GM21360 (cell line): ENCODE data around the gene CYB5R3.
"Not testable (repeated sequence)": the region's sequence is repeated elsewhere in the genome, so short reads cannot be mapped to it uniquely, and the experiment has no call there.

Experiments used
- ATAC-seq: cut with Tn5 transposase; IDR thresholded peaks from one replicate; pipeline ENCODE4 v1.9.1; 2021; ENCODE audit warnings: mild to moderate bottlenecking, moderate library complexity; ENCODE audit not compliant: unreplicated experiment

The CYB5R3 gene

DNA sequence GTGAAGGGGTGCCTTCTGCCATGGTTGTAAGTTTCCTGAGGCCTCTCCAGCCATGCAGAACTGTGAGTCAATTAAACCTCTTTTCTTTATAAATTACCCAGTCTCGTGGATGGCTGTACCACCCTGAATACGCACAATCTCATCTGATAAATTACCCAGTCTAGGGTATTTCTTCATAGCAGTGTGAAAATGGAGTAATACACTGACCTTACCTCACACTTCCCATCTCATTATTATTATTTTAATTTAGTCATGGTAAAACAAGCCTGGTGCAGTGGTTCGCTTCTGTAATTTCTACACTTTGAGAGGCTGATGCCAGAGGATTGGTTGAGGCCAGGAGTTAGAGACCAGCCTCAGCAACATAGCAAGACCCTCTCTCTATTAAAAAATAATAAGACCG is 30.5 kb upstream of the CYB5R3 start:
- no peak for ATAC-seq

DNA sequence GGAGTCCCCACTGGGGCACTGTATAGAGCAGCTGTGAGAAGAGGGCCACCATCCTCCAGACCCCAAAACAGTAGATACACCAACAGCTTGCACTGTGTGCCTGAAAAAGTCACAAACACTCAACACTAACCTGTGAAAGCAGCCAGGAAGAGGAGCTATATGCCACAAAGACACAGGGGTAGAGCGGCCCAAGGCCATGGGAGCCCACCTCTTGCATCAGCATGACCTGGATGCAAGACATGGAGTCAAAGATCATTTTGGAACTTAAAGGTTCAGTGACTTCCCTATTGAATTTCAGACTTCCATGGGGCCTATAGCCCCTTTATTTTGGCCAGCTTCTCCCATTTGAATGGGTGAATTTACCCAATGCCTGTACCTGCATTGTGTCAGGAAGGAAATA is 29.7 kb upstream of the CYB5R3 start:
- ATAC-seq = no peak

DNA sequence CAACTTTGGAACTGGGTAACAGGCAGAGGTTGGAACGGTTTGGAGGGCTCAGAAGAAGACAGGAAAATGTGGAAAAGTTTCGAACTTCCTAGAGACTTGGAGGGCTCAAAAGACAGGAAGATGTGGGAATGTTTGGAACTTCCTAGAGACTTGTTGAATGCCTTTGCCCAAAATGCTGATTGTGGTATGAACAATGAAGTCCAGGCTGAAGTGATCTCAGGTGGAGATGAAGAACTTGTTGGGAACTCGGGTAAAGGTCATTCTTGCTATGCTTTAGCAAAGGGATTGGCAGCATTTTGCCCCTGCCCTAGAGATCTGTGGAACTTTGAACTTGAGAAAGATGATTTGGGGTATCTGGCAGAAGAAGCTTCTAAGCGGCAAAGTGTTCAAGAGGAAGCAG is 28.7 kb upstream of the CYB5R3 start:
- ATAC-seq = not testable (repeated sequence)

DNA sequence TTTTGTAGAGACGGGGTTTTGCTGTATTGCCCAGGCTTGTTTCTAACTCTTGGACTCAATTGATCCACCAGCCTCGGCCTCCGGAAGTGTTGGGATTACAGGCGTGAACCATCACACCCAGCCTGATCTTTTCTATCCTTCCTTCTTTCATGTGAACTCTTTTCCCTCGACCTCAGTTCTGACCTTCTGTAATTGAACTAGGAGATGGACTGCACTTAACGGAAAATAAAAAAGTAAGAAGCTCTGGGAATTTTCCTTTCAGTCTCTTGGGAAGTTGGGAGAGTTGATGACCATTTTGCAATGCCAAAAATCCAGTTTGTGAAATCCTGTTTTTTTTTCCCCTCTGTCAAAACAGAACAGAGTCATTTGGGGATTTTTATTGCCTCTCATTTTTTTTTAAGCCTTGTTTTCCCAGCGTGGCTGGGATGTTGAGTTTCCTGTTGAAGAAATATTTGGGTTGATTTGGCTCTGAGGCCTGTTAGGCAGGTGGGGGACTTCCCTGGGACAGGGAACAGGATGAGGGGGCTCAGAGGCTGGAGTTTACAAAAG is 26.9 kb upstream of the CYB5R3 start:
- no peak for ATAC-seq

DNA sequence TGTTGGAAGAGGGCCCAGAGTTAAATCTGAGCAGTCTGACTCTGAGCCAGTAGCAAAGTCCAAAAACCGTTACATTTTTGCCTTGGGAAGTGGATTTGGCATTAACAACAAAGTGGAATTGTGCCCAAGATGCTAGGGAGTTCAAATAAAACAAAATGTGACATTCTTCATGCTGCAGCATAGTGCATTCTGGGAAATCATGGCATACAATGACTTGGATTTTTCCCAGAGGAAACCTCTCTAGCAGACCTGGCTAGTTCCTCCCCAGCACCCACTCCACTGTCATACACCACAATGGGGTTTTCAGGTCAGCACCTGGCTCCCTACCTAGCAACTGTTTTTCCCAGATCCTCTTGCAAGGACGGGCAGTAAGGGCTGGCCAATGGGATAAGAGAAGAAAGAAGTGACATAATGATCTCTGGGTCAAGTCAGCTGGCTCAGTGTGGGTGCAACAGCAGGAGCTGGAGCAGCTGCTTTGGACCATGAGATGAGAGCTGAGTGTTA is 24.8 kb upstream of the CYB5R3 start:
- no peak for ATAC-seq

DNA sequence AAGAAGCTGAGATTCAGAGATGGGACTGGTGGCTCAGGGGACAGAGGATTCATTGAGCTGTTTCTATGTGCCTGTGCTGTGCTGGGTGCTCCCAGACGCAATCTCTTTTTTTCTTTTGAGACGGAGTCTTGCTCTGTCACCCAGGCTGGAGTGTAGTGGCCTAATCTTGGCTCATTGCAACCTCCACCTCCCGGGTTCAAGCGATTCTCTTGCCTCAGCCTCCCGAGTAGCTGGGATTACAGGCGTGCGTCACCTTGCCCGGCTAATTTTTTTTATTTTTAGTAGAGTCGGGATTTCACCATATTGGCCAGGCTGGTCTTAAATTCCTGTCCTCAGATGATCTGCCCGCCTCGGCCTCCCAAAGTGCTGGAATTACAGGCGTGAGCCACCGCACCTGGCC is 23.9 kb upstream of the CYB5R3 start:
- ATAC-seq = not testable (repeated sequence)

DNA sequence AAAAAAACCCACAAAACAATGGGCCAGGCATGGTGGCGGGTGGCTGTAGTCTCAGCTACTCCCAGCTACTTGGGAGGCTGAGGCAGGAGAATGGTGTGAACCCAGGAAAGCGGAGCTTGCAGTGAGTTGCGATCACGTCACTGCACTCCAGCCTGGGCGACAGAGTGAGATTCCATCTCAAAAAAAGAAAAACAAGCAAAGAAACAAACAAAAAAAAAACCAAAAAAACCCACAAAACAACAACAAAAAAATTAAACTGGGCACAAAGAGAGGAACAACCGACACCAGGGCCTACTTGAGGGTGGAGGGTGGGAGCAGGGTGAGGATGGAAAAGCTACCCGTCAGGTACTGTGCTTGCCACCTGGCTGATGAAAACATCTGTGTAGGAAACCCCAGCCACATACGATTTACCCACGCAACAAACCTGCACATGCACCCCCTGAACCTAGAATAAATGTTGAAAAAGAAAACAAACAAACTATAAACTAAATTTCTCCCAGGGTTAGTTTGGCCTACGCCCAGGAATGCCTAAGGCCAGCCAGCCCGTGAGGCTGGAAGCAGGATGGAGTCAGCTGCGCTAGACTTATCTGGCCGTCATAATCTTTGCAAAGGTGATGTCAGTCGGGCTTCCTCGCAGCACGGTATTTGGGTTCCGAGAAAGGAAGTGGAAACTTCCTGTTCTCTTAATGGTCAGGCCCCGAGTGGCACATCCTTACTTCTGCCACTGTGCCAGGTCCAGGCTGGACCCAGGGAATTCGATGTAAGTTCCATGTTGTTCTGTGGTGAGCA is 21.9 kb upstream of the CYB5R3 start:
- no peak for ATAC-seq

DNA sequence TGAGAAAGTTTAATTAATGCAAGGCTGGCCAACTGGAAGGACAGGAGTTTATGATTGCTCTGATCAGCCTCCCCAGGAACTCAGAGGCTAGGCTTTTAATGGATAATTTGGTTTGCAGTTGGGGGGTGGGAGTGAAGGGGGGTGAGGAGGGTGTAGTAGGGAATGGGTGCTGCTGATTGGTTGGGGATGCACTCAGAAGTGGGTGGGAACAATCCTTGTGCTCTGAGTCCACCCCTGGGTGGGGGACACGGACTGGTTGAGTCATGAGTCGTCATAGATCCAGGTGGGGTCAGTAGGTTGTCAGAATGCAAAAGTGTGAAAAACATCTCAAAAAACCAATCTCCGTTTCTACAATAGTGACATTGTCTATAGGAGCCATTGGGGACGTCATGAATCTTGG is 20.9 kb upstream of the CYB5R3 start:
- no peak for ATAC-seq

DNA sequence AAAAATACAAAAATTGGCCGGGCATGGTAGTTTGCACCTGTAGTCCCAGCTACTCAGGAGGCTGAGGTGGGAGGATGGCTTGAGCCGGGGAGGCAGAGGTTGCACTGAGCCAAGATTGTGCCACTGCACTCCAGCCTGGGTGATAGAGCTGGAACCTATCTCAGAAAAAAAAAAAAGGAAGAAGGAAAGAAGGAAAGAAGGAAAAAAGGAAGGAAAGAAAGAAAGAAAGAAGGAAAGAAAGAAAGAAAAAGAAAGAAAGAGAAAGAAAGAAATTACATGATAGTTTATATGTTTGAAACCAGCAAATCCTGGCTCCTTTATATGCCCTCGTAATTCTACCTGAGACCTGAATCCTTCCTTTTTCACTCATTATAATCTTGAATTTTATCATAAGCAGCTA is 17.2 kb upstream of the CYB5R3 start:
- ATAC-seq = not testable (repeated sequence)

DNA sequence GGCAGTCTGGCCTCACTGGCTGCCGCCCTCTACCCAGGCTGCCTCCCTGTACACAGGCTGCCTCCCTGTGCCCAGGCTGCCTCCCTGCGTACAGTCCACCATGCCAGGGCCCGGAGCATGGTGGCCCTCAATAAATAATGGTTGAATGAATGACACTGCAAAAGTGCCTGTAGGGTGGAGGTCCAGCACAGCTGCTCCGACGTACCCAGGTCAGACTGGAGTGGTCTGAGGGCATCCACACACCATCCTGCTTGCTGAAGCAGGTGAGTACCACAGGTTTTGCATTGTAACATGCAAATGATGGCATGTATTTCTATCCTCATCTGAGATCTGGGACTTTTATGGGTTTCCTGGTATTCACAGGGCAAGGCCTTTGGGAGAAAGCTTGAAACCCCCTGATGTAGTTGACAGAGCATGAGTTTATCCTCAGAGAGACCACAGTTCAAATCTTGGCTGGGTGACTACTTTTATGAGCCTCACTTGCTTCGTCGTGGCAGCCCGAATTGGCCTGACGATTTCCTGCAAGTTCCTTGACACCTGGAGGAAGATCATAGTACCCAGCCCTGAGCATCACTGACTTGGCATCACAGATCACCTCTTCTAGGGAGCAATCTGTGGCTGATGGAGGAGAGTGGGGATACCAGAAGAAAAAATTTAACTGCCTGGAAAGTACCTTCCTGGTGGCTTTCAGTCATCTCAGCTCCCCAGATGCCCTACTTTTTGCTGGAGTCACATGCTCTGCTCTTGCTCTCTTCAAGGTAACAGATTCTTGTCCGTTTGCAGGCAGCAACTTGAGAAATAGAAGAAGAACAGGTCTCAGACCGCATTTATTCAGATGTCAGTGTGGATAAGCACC is 16.0 kb upstream of the CYB5R3 start:
- no peak for ATAC-seq

DNA sequence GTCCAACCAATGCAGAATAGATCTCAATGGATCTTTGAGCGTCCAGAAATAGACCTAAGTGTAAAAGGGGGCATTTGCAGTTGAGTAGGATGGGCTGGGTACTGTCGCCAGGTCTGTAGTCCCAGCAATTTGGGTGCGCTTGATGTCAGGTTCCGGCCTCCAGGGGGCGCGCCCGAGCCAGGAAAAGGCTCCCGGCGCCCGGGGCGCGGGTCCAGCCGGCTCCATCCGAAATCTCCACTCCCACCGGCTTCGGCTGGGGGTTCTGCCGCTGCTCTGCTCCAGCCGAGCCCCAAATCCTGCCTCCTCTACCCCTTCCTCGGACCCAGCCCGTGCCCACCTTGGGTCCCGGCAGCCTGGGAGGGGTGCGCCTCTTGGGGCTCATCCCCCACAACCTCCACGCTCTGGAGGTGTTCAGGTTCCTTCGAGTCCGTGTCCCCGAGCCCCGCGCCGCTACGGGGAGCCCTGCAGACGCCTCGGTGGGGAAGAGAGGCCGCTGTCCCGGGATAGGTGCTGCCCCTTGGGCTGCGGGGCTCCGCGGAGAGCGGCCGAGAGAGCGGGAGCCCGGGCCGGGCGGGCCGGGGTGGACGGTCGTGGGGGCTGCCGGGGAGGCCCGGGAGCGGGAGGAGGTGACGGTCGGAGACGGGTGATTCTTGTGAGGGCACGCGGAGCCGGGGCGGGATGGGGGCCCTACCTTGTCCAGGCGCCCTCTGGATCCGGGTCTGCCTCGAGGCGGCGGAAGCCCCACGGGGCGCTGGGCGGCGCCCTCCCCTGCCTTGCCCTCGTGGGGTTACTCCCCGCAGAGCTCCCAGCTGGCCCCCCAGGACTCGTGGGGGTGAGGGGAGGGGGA is 13.0 kb upstream of the CYB5R3 start:
- no peak for ATAC-seq

DNA sequence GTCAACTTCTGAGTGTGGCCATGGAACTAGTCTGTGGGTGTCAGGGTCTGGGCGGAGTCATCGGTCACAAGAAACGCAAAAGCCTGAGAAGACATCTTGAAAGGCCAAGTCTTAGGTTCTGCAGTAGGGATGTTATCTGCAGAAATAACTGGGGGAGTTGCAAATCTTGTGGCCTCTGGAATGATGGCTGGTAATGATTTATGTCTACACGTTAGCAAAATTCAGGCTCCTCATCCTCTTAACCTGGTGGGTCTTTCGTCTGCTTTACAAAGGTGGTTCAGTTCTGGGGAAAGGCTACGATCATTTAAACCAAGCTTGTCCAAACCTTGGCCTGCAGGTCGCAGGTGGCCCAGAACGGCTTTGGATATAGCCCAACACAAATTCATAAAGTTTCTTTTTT is 7.4 kb upstream of the CYB5R3 start:
- ATAC-seq = no peak

DNA sequence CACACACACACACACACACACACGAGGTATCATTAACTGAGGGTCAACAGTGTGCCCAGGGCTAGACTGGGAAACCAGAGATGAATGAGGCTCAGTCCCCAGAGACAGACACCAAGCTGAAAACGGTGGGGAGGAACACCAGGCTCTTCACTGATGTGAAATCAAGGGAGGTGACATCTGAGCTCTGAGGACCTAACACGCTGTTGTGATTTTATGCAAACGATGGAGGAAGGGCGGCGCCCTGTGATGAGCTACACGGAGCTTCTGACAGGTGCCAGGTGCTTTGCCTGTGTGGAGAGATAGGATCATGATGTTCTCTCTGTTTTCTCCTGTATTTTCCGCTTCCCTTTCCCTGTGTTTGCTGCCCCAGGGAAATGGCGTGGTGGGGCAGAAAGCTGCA is 6.5 kb upstream of the CYB5R3 start:
- ATAC-seq = no peak

DNA sequence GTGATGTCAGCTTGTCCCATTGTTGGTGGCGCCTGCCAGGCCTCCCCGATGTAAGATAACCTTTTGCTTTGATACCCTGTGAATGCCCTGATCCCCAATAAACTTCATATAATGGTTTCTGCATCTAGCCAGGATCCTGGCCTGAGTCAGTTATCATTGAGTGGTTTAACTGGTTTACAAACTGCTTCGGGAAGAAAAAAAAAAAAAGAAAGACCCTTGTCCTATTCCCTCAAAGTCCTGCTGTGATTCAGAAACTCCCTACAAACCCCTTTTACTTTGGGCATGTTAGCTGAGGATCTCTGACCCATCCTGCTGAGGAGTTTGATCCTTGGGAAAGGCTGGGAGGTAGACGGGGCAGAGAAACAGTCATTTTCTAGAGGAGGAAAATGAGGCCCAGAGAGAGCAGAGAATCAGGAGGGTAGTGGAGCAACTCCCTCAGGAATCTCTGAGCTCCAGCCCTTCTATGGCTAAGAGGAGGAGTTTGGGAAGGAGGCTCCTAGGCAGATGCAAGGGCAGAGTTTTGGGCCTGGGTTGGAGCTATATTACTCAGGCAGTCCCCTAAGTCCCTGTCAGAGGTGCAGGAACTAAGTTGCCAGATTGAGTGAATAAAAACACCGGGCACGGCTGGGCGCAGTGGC is 5.4 kb upstream of the CYB5R3 start:
- no peak for ATAC-seq

DNA sequence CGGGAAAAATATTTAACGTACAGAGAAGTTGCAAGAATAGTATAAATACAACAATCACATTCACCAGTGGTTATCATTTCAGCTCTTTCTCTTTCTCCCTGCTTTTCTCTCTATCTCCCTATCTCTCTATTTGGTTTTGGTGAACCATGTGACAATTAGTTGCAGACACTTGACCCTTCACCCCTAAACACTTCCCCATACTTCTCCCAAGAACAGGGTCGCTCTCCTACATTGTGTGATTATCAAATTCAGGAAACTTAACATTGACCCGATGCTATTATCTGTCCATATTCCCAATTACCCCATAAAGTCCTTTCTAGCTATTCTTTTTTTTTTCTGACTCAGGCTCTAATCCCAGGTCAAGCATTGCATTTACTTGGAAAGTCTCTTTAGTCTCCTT is 4.8 kb upstream of the CYB5R3 start:
- ATAC-seq = no peak

DNA sequence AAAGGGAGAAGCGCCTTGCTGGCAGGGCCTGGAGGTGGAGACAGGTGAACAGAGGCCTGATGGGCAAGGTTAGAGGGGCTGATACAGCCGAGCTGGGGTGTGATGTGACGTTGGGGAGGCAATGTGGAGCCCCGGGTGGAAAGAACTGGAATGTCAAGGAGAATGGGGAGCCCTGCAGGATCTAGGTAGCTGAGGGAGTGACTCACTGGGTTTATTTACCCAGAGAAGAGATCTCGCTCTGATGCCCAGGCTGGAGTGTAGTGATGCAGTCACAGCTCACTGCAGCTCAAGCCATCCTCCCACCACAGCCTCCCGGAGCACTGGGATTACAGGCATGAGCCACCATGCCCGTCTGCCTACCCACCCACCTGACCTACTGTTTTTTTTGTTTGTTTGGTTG is 1.9 kb upstream of the CYB5R3 start:
- no peak for ATAC-seq

DNA sequence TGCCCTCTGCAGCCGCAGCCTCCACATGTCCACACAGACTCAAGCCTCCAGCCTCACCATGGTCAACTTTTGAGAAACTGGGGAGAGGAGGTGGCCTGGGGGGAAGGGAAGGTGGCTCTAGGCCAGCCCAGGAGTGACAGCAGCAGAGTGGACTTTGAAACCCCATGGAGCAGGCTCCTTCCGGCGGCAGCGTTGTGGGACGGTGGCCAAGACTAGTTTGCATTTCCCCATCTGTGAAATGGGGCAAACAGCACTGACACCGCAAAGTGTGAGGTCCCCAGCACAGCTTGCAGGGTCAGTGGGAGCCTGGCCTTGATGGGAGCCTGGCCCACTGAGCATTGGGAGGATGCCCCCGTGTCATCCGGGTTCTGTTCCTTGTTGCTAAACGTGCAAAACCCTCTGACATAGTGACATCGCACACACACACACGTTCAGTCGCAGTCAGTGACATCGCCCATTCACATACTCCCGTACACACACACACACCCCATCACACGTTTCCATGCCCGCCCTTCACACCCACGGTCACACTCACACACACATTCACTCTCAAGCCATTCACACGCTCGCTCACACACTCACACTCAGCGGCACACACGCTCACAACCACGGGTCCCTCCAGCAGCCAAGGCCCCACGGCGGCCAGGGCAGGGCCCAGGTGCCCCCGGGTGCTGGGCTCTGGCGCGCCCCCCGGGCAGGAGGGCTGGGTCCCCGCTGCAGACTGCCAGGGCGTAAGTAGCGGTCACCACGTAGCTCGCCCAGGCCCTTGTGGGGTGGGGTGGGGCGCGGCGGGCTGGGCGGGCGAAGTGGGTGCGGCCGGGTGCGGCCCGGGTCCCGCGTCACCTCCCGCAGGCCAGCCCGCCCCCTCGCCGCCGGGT is 585 bp downstream of the CYB5R3 start:
- peak; percentile 23 for ATAC-seq

DNA sequence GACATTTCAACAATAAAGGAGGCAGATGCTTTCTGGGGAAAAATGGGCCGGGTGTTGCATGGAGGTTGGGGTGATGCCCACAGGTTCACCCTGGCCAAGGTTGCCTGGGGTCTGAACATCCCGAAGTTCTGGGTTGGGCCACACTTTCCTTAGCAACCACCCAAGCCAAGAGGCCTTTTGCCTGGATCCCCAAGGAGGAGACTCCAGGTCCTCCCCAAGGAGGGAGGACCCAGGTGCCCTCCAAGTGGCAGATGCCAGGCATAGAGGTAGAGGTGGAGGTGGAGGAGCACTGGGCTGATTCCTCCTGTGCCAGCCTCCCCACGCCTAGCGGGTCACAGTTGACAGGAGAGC is 1.2 kb downstream of the CYB5R3 start:
- ATAC-seq = no peak
